HepG2 (cell line): Measurements from ENCODE around the gene TBC1D10B. TPM values are rescaled to one million over a fixed set of nuclear protein-coding genes. Genes with fewer than 3 reads are reported as not detected.

ENCODE experiments used
- CCDC6 ChIP-seq: sonication (generic); formaldehyde crosslinking; IDR thresholded peaks from 2 replicates; pipeline ENCODE4 v1.8.1; 2022; ENCODE audit warnings: mild to moderate bottlenecking, missing genetic modification reagents, moderate library complexity
- CENPBD1 ChIP-seq: sonication (generic); formaldehyde crosslinking; IDR thresholded peaks from 2 replicates; pipeline ENCODE4 v1.8.0; 2022; ENCODE audit warnings: missing genetic modification reagents, low read depth, mild to moderate bottlenecking, borderline replicate concordance
- KDM5A ChIP-seq: fragments of 200-600 bp; sonication (generic); IDR thresholded peaks from 2 replicates; pipeline ENCODE4 v1.7.0; 2018; ENCODE audit warnings: antibody characterized with exemption, mild to moderate bottlenecking, low read length, borderline replicate concordance
- NCOA2 ChIP-seq: sonication (generic); formaldehyde crosslinking; IDR thresholded peaks from 2 replicates; pipeline ENCODE4 v1.8.0; 2022; ENCODE audit warnings: inconsistent platforms
- PBX2 ChIP-seq: IDR thresholded peaks from 2 replicates; pipeline ENCODE4 v1.6.1; 2016; ENCODE audit warnings: control low read depth
- SMARCC2 ChIP-seq: fragments of 450-650 bp; IDR thresholded peaks from 2 replicates; pipeline ENCODE4 v1.6.1; 2017; ENCODE audit warnings: antibody characterized with exemption, mild to moderate bottlenecking
- ZNF382 ChIP-seq: sonication (generic); formaldehyde crosslinking; IDR thresholded peaks from 2 replicates; pipeline ENCODE4 v1.5.0; 2020; ENCODE audit warnings: missing genetic modification reagents, mild to moderate bottlenecking, borderline replicate concordance
- ZNF790 ChIP-seq: sonication (generic); formaldehyde crosslinking; IDR thresholded peaks from 2 replicates; pipeline ENCODE4 v1.8.0; 2022; ENCODE audit warnings: missing genetic modification reagents, mild to moderate bottlenecking, borderline replicate concordance
- polyA plus RNA-seq, 8 experiments: library from polyadenylated mRNA; depleted of rRNA in 3 of 8; stranded (reverse) in 7 of 8; unstranded in 1 of 8; fragments of >200 nt; fragmentation: Illumina TruSeq in 4 of 8; extraction: Trizol in 4 of 8; gene quantifications; 2 replicates each; pipeline versions ENCODE4 v1.2.1 to v1.2.3, GENCODE V29; 2011 to 2016; ENCODE audit warnings: low read depth in 4 of 8, missing spikeins in 1 of 8, mixed read lengths in 1 of 8; ENCODE audit not compliant: insufficient read depth in 1 of 8
- total RNA-seq, 5 experiments: library from RNA; depleted of rRNA; stranded (reverse); fragments of >200 nt; fragmentation: Illumina TruSeq; extraction: Trizol; gene quantifications; 2 replicates each; pipeline ENCODE4 v1.2.3, GENCODE V29; 2016; ENCODE audit warnings: low read depth in 1 of 5
- TF ChIP-seq, protein P1 (sequence below): sonication (generic); formaldehyde crosslinking; IDR thresholded peaks from 2 replicates; pipeline ENCODE4 v1.5.0; 2020; ENCODE audit warnings: mild to moderate bottlenecking, missing genetic modification reagents, borderline replicate concordance
- TF ChIP-seq, protein P2 (sequence below): sonication (generic); formaldehyde crosslinking; IDR thresholded peaks from 2 replicates; pipeline ENCODE4 v1.4.0; 2020; ENCODE audit warnings: missing genetic modification reagents, borderline replicate concordance
- TF ChIP-seq, protein P3 (sequence below): sonication (generic); formaldehyde crosslinking; IDR thresholded peaks from 2 replicates; pipeline ENCODE4 v1.4.0; 2020; ENCODE audit warnings: missing genetic modification reagents

Gene TBC1D10B
- total and polyA plus RNA-seq, 2 of the 13 experiments (the other 11 are each of a cell fraction or from before 2014, with no cell fraction given) = 15.7 to 24.8 TPM

DNA sequence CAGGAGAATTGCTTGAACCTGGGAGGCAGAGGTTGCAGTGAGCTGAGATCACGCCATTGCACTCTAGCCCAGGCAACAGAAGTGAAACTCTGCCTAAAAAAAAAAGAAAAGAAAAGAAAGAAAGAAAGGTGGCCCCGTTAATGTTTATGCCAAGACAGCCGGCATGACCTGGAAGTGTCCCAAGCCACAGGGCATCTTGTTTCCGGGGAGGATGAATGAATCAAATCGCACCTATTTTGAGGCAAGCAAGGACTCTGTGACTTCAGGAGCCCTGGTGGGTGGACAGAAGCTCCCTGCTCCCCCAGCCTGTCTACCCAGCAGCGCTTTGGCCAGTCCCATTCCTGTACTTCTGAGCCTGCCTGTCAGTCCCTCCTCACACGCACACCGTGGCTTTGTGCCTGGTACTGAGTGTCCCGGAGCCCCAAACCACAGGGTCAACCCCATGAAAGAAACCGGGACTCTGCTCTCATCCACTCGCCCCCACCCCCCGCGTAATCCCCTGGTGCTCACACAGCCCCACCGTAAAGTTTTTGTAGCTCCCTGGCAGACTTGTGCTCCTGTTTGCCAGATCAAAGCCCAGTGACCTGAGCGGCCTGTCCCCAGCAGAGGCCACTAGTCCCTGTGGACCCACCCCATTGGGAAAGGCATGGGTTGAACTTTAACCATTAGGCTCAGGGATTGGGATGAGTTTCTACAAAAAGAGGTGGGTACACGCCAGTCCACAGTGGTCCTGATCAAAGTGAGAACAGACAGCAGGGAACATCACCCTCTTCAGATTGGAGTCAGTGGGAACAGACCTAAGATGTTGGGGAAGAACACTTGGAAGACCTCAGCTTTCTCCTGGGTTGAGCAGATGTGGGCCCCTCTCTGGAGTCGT lies 34.5 kb downstream of the TBC1D10B start (continued):
- TF ChIP-seq, protein P1, sequence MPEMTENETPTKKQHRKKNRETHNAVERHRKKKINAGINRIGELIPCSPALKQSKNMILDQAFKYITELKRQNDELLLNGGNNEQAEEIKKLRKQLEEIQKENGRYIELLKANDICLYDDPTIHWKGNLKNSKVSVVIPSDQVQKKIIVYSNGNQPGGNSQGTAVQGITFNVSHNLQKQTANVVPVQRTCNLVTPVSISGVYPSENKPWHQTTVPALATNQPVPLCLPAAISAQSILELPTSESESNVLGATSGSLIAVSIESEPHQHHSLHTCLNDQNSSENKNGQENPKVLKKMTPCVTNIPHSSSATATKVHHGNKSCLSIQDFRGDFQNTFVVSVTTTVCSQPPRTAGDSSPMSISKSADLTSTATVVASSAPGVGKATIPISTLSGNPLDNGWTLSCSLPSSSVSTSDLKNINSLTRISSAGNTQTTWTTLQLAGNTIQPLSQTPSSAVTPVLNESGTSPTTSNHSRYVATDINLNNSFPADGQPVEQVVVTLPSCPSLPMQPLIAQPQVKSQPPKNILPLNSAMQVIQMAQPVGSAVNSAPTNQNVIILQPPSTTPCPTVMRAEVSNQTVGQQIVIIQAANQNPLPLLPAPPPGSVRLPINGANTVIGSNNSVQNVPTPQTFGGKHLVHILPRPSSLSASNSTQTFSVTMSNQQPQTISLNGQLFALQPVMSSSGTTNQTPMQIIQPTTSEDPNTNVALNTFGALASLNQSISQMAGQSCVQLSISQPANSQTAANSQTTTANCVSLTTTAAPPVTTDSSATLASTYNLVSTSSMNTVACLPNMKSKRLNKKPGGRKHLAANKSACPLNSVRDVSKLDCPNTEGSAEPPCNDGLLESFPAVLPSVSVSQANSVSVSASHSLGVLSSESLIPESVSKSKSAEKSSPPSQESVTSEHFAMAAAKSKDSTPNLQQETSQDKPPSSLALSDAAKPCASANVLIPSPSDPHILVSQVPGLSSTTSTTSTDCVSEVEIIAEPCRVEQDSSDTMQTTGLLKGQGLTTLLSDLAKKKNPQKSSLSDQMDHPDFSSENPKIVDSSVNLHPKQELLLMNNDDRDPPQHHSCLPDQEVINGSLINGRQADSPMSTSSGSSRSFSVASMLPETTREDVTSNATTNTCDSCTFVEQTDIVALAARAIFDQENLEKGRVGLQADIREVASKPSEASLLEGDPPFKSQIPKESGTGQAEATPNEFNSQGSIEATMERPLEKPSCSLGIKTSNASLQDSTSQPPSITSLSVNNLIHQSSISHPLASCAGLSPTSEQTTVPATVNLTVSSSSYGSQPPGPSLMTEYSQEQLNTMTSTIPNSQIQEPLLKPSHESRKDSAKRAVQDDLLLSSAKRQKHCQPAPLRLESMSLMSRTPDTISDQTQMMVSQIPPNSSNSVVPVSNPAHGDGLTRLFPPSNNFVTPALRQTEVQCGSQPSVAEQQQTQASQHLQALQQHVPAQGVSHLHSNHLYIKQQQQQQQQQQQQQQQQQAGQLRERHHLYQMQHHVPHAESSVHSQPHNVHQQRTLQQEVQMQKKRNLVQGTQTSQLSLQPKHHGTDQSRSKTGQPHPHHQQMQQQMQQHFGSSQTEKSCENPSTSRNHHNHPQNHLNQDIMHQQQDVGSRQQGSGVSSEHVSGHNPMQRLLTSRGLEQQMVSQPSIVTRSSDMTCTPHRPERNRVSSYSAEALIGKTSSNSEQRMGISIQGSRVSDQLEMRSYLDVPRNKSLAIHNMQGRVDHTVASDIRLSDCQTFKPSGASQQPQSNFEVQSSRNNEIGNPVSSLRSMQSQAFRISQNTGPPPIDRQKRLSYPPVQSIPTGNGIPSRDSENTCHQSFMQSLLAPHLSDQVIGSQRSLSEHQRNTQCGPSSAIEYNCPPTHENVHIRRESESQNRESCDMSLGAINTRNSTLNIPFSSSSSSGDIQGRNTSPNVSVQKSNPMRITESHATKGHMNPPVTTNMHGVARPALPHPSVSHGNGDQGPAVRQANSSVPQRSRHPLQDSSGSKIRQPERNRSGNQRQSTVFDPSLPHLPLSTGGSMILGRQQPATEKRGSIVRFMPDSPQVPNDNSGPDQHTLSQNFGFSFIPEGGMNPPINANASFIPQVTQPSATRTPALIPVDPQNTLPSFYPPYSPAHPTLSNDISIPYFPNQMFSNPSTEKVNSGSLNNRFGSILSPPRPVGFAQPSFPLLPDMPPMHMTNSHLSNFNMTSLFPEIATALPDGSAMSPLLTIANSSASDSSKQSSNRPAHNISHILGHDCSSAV (CRISPR knock-in tag) = no peak
- TF ChIP-seq CCDC6 (CRISPR knock-in tag) (0 out of 2 replicates have a peak, but pooled peaks have one; percentile 62), KDM5A (peak; percentile 5; the same call in 1 of the 2 replicates), CENPBD1 (CRISPR knock-in tag) (no peak), PBX2 (CRISPR knock-in tag) (0 out of 2 replicates have a peak, but pooled peaks have one; percentile 6), ZNF790 (CRISPR knock-in tag) (peak; percentile 58; the same call in 1 of the 2 replicates), NCOA2 (peak; percentile 64), ZNF382 (CRISPR knock-in tag) (no peak), SMARCC2 (no peak)
- TF ChIP-seq, protein P2, sequence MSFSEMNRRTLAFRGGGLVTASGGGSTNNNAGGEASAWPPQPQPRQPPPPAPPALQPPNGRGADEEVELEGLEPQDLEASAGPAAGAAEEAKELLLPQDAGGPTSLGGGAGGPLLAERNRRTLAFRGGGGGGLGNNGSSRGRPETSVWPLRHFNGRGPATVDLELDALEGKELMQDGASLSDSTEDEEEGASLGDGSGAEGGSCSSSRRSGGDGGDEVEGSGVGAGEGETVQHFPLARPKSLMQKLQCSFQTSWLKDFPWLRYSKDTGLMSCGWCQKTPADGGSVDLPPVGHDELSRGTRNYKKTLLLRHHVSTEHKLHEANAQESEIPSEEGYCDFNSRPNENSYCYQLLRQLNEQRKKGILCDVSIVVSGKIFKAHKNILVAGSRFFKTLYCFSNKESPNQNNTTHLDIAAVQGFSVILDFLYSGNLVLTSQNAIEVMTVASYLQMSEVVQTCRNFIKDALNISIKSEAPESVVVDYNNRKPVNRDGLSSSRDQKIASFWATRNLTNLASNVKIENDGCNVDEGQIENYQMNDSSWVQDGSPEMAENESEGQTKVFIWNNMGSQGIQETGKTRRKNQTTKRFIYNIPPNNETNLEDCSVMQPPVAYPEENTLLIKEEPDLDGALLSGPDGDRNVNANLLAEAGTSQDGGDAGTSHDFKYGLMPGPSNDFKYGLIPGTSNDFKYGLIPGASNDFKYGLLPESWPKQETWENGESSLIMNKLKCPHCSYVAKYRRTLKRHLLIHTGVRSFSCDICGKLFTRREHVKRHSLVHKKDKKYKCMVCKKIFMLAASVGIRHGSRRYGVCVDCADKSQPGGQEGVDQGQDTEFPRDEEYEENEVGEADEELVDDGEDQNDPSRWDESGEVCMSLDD (CRISPR knock-in tag) = peak; percentile 83; the same call in 1 of the 2 replicates
- TF ChIP-seq, protein P3, sequence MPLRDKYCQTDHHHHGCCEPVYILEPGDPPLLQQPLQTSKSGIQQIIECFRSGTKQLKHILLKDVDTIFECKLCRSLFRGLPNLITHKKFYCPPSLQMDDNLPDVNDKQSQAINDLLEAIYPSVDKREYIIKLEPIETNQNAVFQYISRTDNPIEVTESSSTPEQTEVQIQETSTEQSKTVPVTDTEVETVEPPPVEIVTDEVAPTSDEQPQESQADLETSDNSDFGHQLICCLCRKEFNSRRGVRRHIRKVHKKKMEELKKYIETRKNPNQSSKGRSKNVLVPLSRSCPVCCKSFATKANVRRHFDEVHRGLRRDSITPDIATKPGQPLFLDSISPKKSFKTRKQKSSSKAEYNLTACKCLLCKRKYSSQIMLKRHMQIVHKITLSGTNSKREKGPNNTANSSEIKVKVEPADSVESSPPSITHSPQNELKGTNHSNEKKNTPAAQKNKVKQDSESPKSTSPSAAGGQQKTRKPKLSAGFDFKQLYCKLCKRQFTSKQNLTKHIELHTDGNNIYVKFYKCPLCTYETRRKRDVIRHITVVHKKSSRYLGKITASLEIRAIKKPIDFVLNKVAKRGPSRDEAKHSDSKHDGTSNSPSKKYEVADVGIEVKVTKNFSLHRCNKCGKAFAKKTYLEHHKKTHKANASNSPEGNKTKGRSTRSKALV (CRISPR knock-in tag) = no peak; the same call in none of the 2 replicates
